Activated CD8-positive, alpha-beta memory T cell treated with anti-CD3 and anti-CD28 coated beads for 4 hours (primary cell): ENCODE results near the gene ANO10.
"Not testable (repeated sequence)": the region's sequence is repeated elsewhere in the genome, so short reads cannot be mapped to it uniquely, and the experiment has no call there.

Experiments
- DNase-seq, 2 donors: peaks; one replicate each; pipeline ENCODE4 v3.0.0-alpha.2; 2020; ENCODE audit warnings: low read depth in 2 of 2

Gene ANO10

GRCh38 chr3:43372809-43373559 is 248.8 kb downstream of the ANO10 start:
- DNase-seq, result no peak

DNA sequence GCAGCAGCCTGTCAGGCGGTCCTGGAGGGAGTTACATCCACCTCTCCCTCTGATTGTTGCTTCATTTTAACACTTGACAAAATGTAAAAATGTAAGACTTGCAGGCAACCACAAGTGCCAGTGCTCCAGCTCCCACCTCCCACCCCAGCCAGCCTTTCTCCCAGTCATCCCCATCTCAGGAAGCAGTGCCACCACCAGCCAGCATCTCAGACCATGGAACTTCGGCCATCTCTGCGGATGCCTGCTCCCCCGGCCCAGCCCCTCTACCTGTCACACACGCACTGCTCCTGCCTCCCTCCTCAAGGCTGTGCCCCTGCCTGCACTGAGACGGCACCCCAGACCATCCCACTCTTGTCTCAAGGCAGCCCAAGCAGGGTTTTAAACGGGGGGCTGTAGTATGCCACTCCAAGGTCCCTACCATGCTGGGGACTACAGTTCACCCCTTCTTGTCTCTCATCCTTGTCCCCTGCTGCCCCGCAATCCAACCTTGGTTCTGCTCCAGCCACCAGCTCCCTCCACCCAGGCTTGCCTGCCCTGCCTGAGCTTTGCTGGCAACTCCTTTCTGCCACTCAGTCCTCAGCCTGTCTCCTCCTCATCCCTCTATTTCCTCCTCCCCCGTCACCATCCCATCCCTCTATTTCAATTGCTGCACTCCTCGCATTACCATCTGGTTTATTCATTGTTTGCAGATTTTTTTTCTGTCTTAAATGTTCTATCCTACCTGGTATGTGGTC is 249.6 kb downstream of the ANO10 start:
- no peak for DNase-seq

- DNase-seq, result no peak
Measured at GRCh38 chr3:43371494-43371893, 250.3 kb downstream of the ANO10 start.

- no peak for DNase-seq
Measured at GRCh38 chr3:43370293-43370980, 251.4 kb downstream of the ANO10 start.

DNA sequence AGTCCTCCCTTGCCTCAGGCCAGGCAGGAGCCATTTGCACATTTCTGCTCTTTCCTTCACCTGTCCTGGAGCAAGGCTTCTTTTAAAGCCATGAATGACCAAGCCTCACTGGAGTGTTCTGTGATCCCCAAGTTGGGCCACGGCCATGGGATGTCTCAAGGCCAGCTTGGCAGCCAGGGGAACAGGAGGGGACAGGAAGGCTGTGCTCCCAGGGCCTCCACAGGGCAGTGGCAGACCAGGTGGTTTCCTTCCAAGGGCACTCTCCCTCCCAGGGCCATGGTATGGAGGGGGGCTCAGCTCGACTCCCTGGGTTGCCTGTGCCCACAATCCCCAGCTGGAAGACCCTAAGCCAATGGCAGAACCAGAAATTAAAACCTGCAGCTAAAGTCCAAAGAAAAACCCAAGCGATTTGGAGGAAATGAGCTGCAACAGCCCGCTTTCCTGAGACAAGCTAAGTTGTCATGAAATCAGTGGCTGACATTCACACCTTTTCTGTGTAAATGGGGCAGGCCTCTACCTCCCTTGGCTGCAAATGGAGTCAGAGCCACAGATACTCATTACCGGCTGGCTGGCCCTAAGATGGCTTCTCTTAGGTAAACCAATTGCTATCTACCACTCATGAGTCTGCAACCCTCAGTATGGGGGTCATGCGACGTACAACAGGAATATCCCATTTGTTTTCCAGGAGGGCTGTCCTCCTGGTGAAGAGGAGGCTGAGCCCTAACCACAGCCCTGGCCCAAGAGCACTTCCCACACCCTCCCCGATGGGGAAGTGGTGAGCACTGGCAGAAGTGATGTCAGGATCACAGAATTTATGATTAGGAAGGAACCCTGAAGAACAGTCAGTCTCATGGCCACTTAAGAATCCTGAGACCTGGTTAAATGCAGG is 252.2 kb downstream of the ANO10 start:
- no peak for DNase-seq

DNA sequence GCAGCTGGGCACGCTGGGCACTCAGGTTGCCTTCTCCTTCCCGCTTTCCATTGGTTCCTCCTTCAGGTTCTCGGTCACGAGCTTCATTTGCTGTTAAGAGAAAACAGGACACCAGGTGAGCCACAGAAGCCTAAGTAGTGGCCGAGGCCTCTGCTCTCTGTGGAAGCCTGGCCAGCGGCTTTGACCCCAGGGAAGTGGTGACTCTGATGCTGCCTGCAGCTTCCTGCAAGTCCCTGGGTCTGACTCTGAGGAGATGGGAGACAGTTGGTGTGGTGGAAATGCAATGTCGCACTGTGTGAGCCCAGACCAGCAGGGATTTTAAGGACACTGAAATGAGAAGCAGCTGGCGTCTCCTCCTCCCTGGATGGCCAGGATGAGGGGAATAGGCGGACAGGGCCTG is 254.9 kb downstream of the ANO10 start:
- no peak for DNase-seq

- DNase-seq, result no peak
Measured at GRCh38 chr3:43366481-43366880, 255.3 kb downstream of the ANO10 start.

DNA sequence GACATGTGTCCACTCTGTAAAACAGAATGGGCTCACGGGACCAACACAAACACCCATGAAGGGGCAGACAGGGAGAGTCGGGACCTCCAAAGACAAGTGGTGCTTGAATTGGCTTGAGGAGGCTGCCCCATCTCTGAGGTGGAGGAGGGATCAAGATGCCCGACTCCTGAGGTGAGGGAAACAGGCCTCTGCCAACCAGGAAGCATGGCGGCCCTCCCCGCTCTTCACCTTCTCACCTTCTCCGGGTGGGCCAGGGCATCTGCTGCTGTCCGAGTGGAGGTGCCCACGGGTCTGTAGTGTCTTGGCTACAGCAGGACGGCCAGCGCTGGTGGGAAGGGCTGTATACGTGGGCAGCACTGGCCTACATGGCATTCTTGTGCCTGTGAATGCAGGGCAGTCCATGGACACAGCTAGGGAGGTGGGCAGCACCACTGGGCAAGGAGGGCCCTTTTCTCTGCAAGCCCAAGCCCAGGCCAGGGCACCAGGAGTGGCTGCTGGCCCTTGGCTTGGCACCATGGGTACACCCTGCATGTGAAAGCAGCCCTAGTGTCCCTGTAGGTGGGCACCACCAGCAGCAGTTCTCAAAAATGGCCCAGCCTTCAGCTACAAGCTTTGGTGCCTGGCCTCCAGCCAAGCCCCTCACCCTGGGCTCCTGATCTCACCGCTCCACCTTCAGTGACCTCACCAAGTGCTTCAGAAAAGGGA is 256.1 kb downstream of the ANO10 start:
- DNase-seq, result no peak

DNA sequence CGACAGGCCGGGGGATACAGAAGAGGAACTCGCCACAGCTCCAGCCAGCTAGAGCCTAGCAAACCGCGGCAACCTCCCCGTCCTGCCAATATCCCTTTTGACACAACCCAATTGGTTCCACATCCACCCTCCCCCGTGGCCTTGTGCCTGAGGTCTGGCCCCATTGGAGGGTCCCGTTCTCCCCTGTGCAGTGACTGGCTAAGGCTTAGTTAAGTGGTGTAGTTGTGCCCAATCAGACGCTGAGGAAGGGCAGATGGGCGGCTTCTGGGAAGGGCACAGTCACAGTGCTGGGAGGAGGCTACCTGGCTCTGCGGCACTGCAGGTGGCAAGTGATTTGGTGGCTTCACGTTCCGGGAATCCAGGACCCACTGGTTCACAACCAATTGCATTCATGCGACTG is 256.9 kb downstream of the ANO10 start:
- DNase-seq, result no peak

- DNase-seq, result no peak
Measured at GRCh38 chr3:43364494-43364893, 257.3 kb downstream of the ANO10 start.

- no peak for DNase-seq
Measured at GRCh38 chr3:43363621-43364266, 258.1 kb downstream of the ANO10 start.

DNA sequence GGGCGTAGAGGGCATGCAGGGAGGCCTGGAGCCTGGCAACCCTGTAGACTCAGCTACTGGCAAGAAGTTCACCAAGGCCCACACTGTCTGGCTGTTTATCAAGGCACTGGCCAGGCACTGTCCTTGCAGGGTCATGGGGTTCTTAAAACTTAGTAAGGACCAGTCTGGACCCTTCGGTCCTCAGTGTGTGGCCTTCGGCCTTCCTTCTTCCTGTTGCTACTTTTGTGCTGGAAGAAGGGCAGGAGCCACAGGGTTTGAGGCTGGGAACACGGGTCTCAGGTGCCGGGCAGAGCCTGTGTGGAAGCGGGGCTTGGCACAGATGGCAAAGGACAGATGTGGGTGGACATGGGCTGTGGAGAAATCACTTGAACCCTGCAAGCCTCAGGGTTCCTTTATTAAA is 258.9 kb downstream of the ANO10 start:
- DNase-seq, result no peak

DNA sequence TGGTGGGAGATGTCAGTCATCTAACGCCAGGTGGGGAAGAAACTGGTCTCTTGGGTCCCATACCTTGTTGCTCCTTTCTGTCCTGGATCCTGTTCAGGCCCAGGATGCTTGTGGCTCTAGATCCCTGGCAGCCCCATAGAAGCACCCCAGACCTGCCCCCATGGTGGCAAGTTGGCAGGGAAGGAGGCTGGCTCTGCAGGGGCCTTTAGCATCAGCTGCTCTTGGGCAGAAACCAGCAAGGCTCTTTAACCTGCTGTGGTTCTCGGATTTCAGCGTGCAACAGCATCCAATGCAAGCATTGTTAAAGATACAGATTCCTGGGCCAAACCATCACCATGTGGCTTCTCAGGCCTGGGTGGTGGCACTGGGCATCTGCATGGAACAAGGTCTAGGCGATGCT is 259.6 kb downstream of the ANO10 start:
- DNase-seq, result no peak

DNA sequence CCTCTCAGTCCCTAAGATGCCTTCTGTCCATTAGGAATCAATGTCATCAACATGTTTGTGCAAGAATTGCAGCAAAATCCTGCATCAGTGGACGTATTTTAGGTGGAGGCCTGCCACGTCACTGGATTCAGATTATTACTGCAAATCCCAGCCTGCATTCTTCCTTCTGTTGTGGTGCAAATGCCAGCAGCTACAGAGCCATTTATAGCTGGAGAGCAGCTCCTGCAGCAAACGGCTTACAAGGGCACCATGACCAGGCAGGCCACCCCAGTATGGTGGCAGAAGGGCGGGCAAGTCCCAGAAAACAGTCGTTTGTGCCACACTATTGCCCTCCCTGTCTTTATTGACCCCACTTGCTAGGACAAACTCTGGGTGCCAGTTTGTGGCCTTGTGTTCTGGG is 260.7 kb downstream of the ANO10 start:
- DNase-seq, result no peak

- not testable (repeated sequence) for DNase-seq
Measured at GRCh38 chr3:43356033-43356432, 265.8 kb downstream of the ANO10 start.

DNA sequence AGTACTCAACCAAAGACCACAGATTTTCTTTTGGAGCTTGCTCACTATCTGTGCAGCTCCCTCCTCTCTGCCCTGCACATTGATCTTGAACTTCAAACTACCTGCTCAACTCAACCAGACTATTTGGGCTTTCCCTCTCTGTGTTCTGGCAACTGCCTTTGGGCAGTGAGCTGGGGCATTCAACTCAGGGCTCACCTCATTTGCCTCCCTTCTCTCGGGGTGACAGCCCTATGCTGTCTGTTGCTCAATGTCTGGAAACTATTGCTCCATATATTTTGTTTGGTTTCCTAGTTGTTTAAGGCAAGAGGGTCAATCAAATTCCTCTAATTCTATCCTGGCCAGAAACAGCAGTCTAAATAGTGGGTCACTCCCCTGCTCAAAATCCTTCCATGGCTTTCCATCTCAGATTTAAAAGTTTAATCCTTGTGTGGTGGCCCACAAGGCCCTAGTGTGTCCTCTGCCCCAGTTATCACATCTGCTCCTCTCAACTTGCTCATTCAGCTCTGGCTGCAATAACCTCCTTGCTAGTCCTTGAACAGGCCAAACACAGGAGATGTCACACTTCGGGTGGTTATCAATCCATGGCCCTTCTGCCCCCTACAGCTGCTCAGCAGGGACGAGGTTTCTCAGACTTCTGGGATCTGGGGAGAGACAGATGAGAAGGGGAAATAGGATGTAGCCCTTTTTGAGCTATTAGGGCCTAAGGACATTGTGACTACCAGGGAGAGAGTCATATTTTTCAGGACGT is 267.7 kb downstream of the ANO10 start:
- DNase-seq, result no peak

DNA sequence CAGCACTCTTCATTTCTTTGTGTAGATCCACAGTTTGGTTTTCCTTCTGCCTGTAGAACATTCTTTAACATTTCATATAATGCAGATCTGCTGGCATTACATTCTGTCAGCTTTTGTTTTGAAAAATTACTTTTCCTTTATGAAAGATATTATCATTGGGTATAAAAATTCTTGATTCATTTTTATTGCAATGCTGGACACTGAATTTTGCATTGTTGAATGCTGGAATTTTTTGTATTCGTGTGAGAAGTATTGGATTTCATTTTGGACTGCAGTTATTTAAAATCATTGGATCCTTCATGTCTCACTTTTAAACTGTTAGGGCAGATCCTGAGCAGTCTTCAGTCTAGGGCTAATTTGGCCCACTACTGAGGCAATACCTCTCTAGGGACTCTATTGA is 268.4 kb downstream of the ANO10 start:
- no peak for DNase-seq

DNA sequence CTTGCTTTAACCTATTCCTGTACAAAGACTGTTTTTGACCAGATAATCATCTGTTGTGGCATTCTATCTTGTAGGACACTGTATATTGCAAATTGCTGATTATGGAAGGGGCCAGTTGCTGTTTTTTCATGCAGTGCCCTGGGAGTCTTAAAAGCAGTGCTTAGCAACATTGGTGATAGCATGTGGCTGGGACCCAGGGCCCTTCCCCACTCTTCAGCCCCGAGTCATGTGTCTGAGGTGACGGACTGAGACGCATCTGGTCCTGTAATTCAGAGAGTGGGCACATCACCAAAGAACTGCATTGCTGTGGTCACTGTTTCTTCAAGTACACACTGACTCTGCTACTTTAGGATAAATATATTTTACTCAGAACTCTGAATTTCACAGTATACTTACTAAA is 272.1 kb downstream of the ANO10 start:
- no peak for DNase-seq

- DNase-seq, result no peak
Measured at GRCh38 chr3:43348852-43349574, 272.8 kb downstream of the ANO10 start.
